Liver (tissue), 9 donors: ENCODE measurements around the gene ALCAM. TPM values are rescaled to one million over a fixed set of nuclear protein-coding genes. Genes with fewer than 3 reads are reported as not detected.
"Not testable (repeated sequence)": the region's sequence is repeated elsewhere in the genome, so short reads cannot be mapped to it uniquely, and the experiment has no call there.

Experiments
- DNase-seq: peaks from one replicate; pipeline ENCODE4 v3.0.0-alpha.2; 2017; ENCODE audit warnings: low spot score
- H3K27ac ChIP-seq, 2 donors: one replicate each; pipeline ENCODE4 v1.7.0; 2013; ENCODE audit warnings: inconsistent platforms in 2 of 2, low read length in 2 of 2, control low read depth in 1 of 2, low read depth in 1 of 2, mild to moderate bottlenecking in 1 of 2
- H3K27me3 ChIP-seq, 4 donors: one replicate each; pipeline versions ENCODE4 v1.6.1 to v1.7.0; 2013; ENCODE audit warnings: low read length in 3 of 4, inconsistent platforms in 1 of 4, mild to moderate bottlenecking in 1 of 4, moderate library complexity in 1 of 4; ENCODE audit not compliant: control insufficient read depth in 4 of 4, insufficient read depth in 4 of 4
- H3K36me3 ChIP-seq, 4 donors: one replicate each; pipeline versions ENCODE4 v1.6.1 to v1.7.0; 2013; ENCODE audit warnings: low read length in 3 of 4, mild to moderate bottlenecking in 3 of 4, low read depth in 1 of 4, moderate library complexity in 1 of 4; ENCODE audit not compliant: control insufficient read depth in 4 of 4, insufficient read depth in 3 of 4
- H3K4me1 ChIP-seq, 4 donors: one replicate each; pipeline versions ENCODE4 v1.6.1 to v1.7.0; 2013; ENCODE audit warnings: low read length in 3 of 4, mild to moderate bottlenecking in 3 of 4, moderate library complexity in 1 of 4; ENCODE audit not compliant: control insufficient read depth in 4 of 4, insufficient read depth in 4 of 4
- H3K4me3 ChIP-seq, 3 donors: one replicate each; pipeline versions ENCODE4 v1.6.1 to v1.7.0; 2013; ENCODE audit warnings: low read length in 3 of 3, control low read depth in 1 of 3, low read depth in 1 of 3, mild to moderate bottlenecking in 1 of 3
- H3K9ac ChIP-seq, 2 donors: one replicate each; pipeline ENCODE4 v1.7.0; 2013; ENCODE audit warnings: low read length in 2 of 2, mild to moderate bottlenecking in 2 of 2, moderate library complexity in 2 of 2, control low read depth in 1 of 2, low read depth in 1 of 2
- H3K9me3 ChIP-seq, 4 donors: one replicate each; pipeline versions ENCODE4 v1.6.1 to v1.7.0; 2013; ENCODE audit warnings: low read length in 3 of 4; ENCODE audit not compliant: control insufficient read depth in 4 of 4
- EGR1 ChIP-seq, 2 donors: IDR thresholded peaks; 2 replicates each; pipeline ENCODE4 v1.6.1; 2016 to 2018; ENCODE audit warnings: antibody characterized with exemption in 2 of 2, low read depth in 2 of 2
- FOXA1 ChIP-seq: IDR thresholded peaks from 2 replicates; pipeline ENCODE4 v1.6.1; 2016; ENCODE audit warnings: antibody characterized with exemption
- GABPA ChIP-seq, 2 donors: IDR thresholded peaks in 1 of 2; conservative IDR thresholded peaks in 1 of 2; 2 replicates each; pipeline ENCODE4 v1.6.1; 2016; ENCODE audit warnings: antibody characterized with exemption in 2 of 2, mild to moderate bottlenecking in 1 of 2, moderate library complexity in 1 of 2
- HNF4G ChIP-seq: IDR thresholded peaks from 2 replicates; pipeline ENCODE4 v1.6.1; 2016; ENCODE audit warnings: antibody characterized with exemption
- JUND ChIP-seq, 2 donors: IDR thresholded peaks; 2 replicates each; pipeline ENCODE4 v1.6.1; 2016; ENCODE audit warnings: antibody characterized with exemption in 2 of 2
- NR2F2 ChIP-seq: IDR thresholded peaks from 2 replicates; pipeline ENCODE4 v1.6.1; 2016; ENCODE audit warnings: antibody characterized with exemption
- RXRA ChIP-seq, 2 donors: IDR thresholded peaks; 2 replicates each; pipeline ENCODE4 v1.6.1; 2017 to 2018; ENCODE audit warnings: antibody characterized with exemption in 2 of 2, mild to moderate bottlenecking in 1 of 2
- SP1 ChIP-seq: IDR thresholded peaks from 2 replicates; pipeline ENCODE4 v1.6.1; 2018; ENCODE audit warnings: antibody characterized with exemption, mild to moderate bottlenecking
- TAF1 ChIP-seq: conservative IDR thresholded peaks from 2 replicates; pipeline ENCODE4 v1.6.1; 2016; ENCODE audit warnings: antibody characterized with exemption, mild to moderate bottlenecking
- YY1 ChIP-seq: IDR thresholded peaks from 2 replicates; pipeline ENCODE4 v1.6.1; 2016; ENCODE audit warnings: antibody characterized with exemption, mild to moderate bottlenecking
- WGBS: extraction: QIAGEN DNeasy Blood & Tissue Kit; methylation state at CpG from one replicate; pipeline ENCODE4 v1.1.7; 2013; 5-methylcytosine and 5-hydroxymethylcytosine counted together
- polyA plus RNA-seq, 2 donors: library from polyadenylated mRNA; stranded (reverse) in 1 of 2; unstranded in 1 of 2; fragments of 200-250 nt in 1 of 2; fragments of >200 nt in 1 of 2; fragmentation: Nextera tagmentation in 1 of 2; extraction: Ambion mirVana in 1 of 2; gene quantifications; one replicate each; pipeline versions ENCODE4 v1.2.1 to v1.2.3, GENCODE V29; 2013 to 2015
- total RNA-seq, 2 donors: library from RNA; depleted of rRNA; stranded (reverse); fragments of >200 nt; gene quantifications; one replicate each; pipeline ENCODE4 v1.2.3, GENCODE V29; 2014
- TF ChIP-seq, protein P1 (sequence below): IDR thresholded peaks from 2 replicates; pipeline ENCODE4 v1.6.1; 2016; ENCODE audit warnings: antibody characterized with exemption
- TF ChIP-seq, protein P2 (sequence below): IDR thresholded peaks from 2 replicates; pipeline ENCODE4 v1.6.1; 2016; ENCODE audit warnings: antibody characterized with exemption
- TF ChIP-seq, protein P3 (sequence below): fragments of 150-350 bp; IDR thresholded peaks from 2 replicates; pipeline ENCODE4 v1.5.1; 2017; ENCODE audit warnings: improper control_type of control experiment, low read depth, low read length; ENCODE audit not compliant: missing input control
- TF ChIP-seq, protein P4 (sequence below): IDR thresholded peaks from 2 replicates; pipeline ENCODE4 v1.6.1; 2016; ENCODE audit warnings: antibody characterized with exemption
- donor health status: healthy.
- donor health status: healthy.
- donor health status: healthy.
- donor health status: healthy.
- donor health status: healthy.

ALCAM gene
- total and polyA plus RNA-seq, 4 donors = 14.2 to 62.0 (median 32.3) TPM

DNA sequence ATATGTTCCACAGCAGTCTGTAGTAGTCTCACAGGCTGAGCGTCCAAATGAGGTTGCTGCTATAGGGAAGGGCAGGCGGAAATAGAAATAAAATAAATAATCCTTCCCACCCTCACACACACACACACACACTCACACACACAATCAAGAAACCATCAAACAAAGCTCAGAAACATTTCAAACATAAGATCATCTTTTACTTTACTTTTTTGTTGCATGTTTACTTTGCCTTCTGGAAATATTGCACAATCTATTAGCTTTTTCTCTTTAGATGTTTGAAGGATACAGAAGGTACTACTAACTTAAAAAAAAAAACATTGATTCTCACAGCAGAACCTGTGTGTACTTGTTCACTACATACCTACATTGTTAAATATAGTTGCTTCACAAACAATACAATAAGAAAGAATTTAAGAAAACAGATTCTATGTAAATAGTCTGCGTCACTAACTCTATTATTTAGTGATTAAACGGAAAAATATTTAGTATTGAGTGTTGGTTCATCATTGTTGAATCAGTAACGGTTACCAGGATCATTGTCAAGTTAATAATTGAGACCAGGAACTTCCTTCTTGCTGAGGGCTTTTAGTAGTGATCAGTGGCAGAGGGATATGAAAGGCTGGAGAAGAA, 20.5 kb downstream of the ALCAM start (continued):
- TF ChIP-seq, protein P1, sequence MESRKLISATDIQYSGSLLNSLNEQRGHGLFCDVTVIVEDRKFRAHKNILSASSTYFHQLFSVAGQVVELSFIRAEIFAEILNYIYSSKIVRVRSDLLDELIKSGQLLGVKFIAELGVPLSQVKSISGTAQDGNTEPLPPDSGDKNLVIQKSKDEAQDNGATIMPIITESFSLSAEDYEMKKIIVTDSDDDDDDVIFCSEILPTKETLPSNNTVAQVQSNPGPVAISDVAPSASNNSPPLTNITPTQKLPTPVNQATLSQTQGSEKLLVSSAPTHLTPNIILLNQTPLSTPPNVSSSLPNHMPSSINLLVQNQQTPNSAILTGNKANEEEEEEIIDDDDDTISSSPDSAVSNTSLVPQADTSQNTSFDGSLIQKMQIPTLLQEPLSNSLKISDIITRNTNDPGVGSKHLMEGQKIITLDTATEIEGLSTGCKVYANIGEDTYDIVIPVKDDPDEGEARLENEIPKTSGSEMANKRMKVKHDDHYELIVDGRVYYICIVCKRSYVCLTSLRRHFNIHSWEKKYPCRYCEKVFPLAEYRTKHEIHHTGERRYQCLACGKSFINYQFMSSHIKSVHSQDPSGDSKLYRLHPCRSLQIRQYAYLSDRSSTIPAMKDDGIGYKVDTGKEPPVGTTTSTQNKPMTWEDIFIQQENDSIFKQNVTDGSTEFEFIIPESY = peak; percentile 18
- TF ChIP-seq NR2F2 = no peak

DNA sequence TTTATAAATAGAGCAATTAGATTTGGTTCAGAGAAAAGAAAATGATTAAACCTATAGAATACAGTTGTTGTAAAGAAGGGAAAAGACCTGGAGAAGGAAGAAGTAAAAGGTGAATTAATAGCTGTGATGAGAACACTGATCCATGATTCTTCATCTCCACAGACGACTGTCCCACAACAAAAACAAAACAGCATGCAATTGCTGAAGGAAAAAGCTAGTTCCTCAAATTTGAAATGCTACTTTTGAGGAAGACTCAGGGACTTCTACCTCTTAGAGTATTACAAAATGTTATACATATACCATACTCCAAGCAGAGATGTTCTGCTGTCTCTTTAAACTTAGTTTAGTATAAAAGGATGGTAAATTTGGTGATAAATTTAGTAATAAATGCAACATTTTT, 21.5 kb downstream of the ALCAM start:
- Histone ChIP-seq H3K9ac (no peak overlapping the region), H3K4me1 (peaks cover 0 to 13% (median 5%) of the 10 kb centered on the region in 4 donors), H3K36me3 (no peaks in the 10 kb centered on the region), H3K27me3 (no peaks in the 10 kb centered on the region), H3K4me3 (no peak overlapping the region), H3K9me3 (no peaks in the 10 kb centered on the region), H3K27ac (no peak overlapping the region)
- 62% methylated on average over 1 of the region's 1 CpG for WGBS
- TF ChIP-seq, protein P2, sequence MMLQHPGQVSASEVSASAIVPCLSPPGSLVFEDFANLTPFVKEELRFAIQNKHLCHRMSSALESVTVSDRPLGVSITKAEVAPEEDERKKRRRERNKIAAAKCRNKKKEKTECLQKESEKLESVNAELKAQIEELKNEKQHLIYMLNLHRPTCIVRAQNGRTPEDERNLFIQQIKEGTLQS = no peak
- no peak for TF ChIP-seq FOXA1
- TF ChIP-seq, protein P3, sequence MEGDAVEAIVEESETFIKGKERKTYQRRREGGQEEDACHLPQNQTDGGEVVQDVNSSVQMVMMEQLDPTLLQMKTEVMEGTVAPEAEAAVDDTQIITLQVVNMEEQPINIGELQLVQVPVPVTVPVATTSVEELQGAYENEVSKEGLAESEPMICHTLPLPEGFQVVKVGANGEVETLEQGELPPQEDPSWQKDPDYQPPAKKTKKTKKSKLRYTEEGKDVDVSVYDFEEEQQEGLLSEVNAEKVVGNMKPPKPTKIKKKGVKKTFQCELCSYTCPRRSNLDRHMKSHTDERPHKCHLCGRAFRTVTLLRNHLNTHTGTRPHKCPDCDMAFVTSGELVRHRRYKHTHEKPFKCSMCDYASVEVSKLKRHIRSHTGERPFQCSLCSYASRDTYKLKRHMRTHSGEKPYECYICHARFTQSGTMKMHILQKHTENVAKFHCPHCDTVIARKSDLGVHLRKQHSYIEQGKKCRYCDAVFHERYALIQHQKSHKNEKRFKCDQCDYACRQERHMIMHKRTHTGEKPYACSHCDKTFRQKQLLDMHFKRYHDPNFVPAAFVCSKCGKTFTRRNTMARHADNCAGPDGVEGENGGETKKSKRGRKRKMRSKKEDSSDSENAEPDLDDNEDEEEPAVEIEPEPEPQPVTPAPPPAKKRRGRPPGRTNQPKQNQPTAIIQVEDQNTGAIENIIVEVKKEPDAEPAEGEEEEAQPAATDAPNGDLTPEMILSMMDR = no peak
- TF ChIP-seq HNF4G = no peak
- no peak for TF ChIP-seq NR2F2
- DNase-seq = no peak

DNA sequence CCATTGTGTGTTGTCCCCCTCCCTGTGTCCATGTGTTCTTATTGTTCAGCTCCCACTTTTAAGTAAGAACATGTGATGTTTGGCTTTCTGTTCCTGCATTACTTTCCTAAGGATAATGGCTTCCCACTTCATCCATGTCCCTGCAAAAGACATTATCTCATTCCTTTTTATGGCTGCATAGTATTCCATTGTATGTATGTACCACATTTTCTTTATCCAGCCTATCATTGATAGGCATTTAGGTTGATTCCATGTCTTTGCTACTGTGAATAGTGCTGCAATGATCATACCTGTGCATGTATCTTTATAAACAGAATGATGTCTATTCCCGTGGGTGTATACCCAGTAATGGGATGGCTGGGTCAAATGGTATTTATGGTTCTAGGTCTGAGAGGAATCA, 23.1 kb downstream of the ALCAM start:
- not testable (repeated sequence) for H3K9ac ChIP-seq, H3K27ac ChIP-seq, H3K36me3 ChIP-seq, H3K9me3 ChIP-seq, H3K4me3 ChIP-seq, DNase-seq, H3K27me3 ChIP-seq
- peaks cover 0 to 13% (median 5%) of the 10 kb centered on the region in 4 donors for H3K4me1 ChIP-seq
- 99% methylated on average over 1 of the region's 1 CpG for WGBS

DNA sequence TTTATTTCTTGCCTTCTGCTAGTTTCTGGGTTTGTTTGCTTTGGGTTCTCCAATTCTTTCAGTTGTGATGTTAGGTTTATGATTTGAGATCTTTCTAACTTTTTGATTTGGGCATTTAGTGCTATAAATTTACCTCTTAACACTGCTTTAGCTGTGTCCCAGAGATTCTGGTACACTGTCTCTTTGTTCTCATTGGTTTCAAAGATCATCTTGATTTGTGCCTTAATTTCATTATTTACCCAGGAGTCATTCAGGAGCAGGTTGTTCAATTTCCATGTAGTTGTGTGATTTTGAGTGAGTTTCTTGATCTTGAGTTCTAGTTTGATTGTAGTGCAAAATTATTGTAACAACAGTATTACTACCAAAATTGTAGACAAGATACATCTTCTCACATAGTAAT, 25.9 kb downstream of the ALCAM start:
- H3K9ac ChIP-seq, H3K9me3 ChIP-seq, H3K4me1 ChIP-seq, H3K27ac ChIP-seq, H3K27me3 ChIP-seq, H3K4me3 ChIP-seq, DNase-seq, H3K36me3 ChIP-seq: not testable (repeated sequence)

DNA sequence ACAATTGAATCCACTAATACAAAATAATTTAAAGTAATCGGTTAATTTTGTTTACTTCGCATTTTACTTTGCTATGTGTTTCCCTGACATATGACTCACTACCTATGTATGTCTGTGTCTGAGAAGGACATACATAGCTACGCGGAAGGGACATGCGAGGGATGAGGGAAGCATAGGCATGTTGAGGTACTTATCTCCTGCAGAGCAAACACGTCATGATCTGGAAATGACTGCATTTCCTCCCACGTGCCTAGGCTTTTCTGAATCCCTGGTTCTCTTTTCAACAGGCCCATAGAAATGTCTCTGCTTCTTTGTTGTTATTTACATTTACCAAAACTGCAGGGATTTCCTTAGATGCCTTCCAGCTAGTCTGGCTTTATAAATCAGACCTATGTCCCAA, 27.5 kb downstream of the ALCAM start:
- Histone ChIP-seq H3K9me3 (no peaks in the 10 kb centered on the region), H3K27me3 (no peaks in the 10 kb centered on the region)
- 93% methylated on average over 7 of the region's 7 CpGs for WGBS
- TF ChIP-seq YY1 (no peak), TAF1 (no peak), SP1 (no peak), GABPA (IDR thresholded peaks at IDR 0.05 in 1 of 2, conservative IDR thresholded peaks at IDR 0.05 in 1 of 2) (no peak), EGR1 (IDR thresholded peaks at IDR 0.05; ENCODE audit: low read depth in 2 of 2) (no peak), FOXA1 (no peak), HNF4G (no peak), NR2F2 (no peak), JUND (IDR thresholded peaks at IDR 0.05) (no peak), RXRA (IDR thresholded peaks at IDR 0.05) (no peak)
- TF ChIP-seq, protein P4, sequence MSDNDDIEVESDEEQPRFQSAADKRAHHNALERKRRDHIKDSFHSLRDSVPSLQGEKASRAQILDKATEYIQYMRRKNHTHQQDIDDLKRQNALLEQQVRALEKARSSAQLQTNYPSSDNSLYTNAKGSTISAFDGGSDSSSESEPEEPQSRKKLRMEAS = no peak
- TF ChIP-seq, protein P1 = no peak

More for the DNA sequence above, 27.5 kb downstream of the ALCAM start:
- no peak overlapping the region for H3K4me3 ChIP-seq
- peaks cover 0 to 6% (median 3%) of the 10 kb centered on the region in 4 donors for H3K4me1 ChIP-seq
- H3K36me3 ChIP-seq = no peaks in the 10 kb centered on the region
- H3K9ac ChIP-seq = no peak overlapping the region
- no peak for DNase-seq
- H3K27ac ChIP-seq = no peak overlapping the region
